Measurements from ENCODE around the gene CINP.
"Not testable (repeated sequence)": the region's sequence is repeated elsewhere in the genome, so short reads cannot be mapped to it uniquely, and the experiment has no call there.

CINP gene

DNA sequence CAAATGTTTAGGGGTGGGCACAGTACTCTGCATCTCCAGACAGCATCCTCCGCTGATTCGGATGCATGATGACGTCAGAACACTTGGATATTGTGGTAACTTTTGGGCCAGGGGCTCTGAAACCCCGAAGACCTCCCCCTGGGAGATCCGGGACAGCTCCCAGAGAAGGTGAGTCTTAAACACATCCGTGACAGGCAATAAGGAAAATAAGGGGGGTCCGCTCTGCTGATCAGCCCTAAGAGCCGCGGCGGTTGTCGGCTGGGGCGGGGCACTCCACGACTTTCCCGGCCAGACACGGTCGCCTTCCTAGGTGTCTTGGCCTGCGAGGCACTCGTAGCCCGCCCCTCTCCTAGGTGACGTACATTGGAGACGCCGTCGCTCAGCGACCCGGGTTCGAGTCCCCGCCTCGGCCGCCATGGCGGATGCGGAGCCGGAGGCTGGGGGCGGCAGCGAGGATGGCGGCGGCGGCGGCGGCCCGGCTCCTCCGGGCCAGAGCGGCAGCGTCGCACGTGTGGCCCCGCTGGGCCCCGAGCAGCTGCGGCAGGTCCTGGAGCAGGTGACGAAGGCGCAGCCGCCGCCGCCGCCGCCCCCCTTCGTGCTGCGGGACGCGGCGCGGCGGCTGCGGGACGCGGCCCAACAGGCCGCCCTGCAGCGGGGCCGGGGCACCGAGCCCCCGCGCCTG, 43.2 kb downstream of the CINP start, which contains the start of gene ZNF839:
Gene ZNF839 (plus strand): TSS at position 396 of the 682 bp plus-strand sequence. CDS start 20 bp downstream, at position 416.
- peak; percentile 95 for DNase-seq

- DNase-seq, result no peak
Measured at GRCh38 chr14:102318781-102319276, 43.9 kb downstream of the CINP start.

GRCh38 chr14:102317564-102318248, 45.0 kb downstream of the CINP start:
- no peak for DNase-seq

DNA sequence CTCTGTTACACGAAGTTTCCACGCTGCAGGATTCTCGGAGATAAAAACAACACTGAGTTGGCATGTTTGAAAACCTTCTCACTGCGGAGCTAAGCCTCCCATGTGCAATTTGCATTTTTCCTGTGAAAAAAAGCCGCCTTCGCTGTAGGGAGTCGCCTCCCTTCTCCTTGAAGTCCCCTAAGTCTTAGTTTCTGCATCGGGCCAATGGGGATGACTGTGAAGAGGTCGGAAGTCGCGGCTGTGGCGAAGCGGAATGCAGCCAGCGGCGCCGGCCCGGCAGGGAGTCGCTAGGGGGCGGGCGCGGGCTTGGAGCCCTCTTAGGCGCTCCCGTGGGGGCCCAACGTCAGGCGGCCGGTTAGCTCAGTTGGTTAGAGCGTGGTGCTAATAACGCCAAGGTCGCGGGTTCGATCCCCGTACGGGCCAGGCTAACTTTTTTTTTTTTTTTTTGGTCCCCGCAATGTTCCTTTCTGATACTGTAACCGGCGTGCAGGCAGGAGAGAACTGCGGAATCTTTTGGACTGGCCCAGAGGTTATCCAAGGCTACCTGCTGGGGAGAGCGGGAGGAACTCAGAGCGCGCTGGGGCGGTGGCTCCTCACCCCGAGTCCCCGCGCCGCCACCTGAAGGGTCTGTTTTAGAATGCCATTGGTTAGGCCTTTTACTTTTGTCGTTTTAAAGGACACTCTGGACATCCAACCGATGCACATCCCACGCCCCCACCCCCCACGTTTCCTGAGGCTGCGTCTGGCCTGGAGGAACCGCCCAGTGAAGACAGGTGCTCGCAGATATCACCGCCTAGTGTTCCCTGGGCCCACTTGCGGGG, 45.7 kb downstream of the CINP start:
- peak; percentile 95 for DNase-seq

DNA sequence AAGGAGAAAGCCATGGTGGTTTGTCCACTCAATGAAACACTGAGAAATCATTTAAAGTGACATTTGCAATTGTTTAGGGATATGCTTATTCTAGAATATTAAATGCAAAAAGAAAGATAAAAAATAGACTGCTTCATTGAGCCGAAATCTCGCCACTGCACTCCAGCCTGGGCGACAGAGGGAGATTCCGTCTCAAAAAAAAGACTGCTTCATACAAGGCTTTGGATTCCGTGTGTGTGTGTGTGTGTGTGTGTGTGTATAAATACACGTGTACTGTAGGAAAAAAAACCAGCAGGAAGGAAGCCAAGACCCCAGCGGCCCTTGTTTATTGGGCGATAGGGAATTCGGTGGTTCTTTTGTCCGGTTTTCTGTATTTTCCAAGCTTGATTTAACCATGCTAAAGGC, 46.4 kb downstream of the CINP start:
- no peak for DNase-seq

- DNase-seq, result no peak
Measured at GRCh38 chr14:102315121-102315520, 47.6 kb downstream of the CINP start.

DNA sequence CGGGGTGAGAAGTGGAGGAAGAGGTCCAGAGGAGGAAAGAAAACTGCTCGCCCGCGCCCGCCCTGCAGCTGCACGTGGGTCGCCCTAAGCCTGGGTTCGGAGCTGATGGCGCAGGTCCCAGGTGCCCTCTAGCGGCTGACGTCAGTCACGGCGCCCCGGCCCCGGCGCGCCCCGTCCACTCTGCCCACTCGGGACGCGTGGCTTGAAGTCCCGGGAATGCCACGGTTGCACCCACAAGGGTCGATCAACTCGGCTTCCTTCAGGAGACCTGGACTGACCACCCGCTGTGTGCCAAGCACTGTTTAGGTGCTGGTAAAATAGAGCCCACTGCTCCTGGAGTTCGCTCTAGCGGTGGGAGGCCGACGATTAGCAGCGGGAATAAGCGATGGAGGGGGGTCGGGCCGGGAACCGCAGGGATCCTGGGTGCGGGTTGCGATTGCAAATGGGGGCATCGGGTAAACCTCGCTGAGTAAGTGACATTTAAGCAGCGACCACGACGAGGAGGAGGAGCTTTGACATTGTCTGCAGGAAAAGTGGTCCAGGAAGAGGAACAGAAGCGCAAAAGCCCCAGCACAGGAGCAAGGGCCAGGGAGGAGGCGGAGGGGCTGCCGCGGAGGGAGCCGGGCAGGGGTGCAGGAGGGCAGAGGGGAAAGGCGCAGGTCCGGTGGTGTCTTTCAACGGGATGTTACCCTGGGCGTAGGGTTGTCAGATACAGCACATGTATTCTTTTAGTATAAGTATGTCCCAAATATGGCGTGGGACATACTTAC, 48.3 kb downstream of the CINP start:
- peak; percentile 81 for DNase-seq

DNA sequence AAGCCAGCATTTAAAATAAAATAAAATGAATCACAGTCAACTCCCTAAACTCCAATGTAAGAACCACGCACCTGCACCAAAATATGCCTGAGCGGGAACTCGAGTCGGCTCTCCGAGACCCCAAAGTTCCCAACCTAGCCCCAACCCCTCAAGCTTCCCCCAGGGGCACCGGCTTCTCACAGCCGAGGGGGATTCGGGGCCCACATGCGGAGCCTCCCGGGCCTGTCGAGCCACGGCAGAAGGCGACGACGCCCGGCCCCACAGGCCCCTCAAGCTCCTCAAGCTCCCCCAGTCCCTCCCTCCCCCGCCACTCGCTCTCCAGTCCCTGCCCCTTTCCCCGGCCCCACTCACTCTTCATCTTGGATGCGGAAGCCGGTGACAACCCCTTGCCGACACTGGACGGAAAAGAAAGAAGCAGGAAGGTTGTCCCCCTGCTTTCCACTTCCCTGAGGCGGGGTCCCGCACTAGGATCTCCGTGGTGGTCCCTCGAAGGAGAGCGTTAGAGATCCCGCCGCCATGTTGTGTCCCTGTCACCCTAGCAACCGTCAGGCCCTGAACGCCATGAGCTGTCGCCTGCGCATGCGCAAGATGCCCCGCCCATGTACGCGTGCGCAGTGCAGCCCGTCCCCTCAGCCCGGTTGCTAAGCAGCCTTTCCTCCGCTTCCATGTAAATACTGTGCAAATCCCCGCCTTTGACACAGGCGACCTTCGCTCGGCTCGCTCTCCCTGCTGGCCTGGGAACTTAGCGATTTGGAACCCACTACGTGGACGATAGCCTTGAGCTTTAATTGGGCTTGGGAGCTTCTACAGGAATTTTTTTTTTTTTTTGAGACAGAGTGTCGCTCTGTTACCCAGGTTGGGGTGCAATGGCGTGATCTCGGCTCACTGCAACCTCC, 57.8 kb downstream of the CINP start, which contains the start of gene MOK:
Gene MOK (minus strand): TSS at position 554 of the 896 bp plus-strand sequence. CDS start 196 bp downstream, at position 358.
- peak; percentile 97 for DNase-seq

DNA sequence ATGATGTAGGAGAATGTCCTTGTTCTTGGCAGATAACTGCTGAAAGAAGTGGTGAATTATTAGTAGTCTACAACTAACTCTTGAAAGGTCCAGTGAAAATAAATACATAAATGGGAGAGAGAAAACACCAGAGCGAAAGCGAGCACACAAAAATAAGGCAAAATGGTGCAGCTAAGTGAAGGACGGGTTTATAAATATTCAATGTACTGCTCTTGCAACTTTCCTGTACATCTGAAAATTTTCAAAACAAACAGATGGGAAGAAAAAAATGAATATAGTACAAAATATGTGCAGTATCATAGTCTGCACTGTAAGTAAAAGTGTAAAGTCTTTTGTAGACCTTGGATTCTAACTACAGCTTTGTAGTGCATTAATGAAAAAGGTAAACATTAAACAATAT, 59.0 kb downstream of the CINP start:
- no peak for DNase-seq

DNA sequence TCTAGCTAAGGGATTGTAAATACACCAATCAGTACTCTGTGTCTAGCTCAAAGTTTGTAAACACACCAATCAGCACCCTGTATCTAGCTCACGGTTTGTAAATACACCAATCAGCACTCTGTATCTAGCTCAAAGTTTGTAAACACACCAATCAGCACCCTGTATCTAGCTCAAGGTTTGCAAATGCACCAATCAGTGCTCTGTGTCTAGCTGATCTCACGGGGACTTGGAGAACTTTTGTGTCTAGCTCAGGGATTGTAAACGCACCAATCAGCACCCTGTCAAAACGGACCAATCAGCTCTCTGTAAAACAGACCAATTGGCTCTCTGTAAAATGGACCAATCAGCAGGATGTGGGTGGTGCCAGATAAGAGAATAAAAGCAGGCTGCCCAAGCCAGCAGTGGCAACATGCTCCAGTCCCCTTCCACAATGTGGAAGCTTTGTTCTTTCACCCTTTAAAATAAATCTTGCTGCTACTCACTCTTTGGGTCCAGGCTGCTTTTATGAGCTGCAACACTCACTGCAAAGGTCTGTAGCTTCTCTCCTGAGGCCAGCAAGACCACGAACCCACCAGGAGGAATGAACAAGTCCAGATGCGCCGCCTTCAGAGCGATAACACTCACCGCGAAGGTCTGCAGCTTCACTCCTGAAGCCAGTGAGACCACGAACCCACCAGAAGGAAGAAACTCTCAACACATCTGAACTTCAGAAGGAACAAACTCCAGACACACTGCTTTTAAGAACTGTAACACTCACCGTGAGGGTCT, 64.2 kb downstream of the CINP start:
- not testable (repeated sequence) for DNase-seq
